DMS53 (cell line): ENCODE data around the gene VTI1A.

Experiments
- DNase-seq: peaks from one replicate; lab custom pipeline; 2025; lab: John Stamatoyannopoulos, UW

VTI1A gene

DNA sequence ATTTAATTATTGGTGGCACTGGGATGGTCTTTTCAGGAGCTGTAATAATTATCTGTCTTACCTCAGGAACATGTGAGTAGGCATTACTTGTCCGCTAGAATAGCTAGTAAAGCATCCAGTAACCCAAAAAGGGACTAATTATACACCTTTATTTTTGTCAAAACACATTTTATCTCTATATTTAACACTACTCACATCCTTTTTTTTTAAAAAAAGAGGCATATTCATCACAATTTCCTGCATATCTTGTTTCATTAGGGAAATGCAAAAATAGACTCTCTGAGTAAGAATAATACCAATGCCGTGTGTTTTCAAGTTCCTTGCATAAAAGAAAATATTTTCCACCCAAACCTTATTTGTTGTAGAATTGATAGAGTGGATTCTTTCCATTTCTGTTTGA lies 99.5 kb downstream of the VTI1A start:
- DNase-seq, result no peak

DNA sequence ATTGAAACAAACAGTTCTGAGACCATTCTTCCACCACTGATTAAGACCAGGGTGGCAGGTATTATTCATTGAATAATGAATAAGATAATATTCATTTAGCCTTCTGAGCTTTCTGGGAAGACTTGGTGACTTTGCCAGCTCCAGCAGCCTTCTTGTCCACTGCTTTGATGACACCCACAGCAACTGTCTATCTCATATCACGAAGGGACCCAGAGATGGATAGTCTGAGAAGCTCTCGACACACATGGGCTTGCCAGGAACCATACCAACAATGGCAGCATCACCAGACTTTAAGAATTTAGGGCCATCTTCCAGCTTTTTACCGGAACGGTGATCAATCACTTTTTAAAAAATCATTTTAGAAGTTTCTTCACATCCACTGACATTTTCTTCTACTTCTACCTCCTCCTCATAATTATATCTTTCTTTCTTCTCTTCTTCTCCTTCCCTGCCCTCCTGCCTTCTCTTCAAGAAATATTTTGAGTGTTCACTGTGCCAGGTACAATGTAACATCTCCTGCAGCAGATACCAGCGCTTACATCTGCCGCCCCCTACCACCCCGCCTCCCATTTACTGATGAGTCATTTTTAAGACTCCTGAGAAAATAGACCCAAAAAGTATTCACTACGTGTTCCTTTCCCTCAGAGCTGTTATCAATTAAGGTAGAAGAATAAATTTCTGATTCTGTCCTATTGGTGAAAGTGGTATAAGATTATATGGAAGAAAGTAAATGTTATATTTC lies 101.7 kb downstream of the VTI1A start:
- DNase-seq, result no peak

DNA sequence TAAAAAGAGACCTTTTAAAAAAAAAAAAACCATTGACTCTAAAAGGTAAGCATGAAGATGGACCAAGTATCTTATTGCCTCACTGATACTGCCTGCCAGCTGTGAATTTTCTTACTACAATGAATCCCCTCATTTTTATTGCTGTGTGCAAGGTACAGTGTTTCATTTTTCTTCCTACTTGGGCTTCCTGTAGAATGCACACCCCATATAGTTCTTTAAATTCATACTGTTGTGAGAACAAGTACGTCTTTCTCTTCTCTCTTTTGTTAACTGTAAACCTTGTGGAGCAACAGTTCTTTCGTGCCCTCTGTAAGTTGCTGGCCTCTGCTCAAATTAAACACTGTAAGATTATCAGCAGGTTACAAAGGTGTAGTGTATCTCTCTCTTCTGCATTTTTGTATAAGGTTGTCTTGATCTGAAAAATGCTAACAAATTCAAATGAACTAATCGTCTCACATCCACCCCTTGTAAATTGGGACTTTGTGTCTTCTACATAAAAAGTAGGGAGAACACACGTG lies 105.6 kb downstream of the VTI1A start:
- no peak for DNase-seq

DNA sequence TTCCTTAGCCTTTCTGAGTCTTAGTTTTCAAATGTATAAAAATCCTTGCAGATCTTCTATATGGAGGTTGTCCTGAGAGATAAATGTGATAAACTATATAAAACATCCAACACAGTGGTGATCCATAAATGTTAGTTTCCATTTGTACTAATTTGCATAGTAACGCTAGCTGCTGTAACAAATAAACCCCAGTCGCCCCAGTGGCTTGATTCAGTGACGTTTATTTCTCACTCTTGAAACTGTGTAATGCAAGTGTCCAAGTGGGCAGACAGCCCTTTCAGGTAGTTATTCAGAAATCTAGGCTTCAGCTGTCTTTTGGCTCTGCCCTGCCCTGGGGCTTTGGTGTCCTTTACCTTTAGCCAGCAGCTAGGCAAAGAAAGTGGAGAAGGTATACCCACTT lies 106.3 kb downstream of the VTI1A start:
- DNase-seq, result no peak

DNA sequence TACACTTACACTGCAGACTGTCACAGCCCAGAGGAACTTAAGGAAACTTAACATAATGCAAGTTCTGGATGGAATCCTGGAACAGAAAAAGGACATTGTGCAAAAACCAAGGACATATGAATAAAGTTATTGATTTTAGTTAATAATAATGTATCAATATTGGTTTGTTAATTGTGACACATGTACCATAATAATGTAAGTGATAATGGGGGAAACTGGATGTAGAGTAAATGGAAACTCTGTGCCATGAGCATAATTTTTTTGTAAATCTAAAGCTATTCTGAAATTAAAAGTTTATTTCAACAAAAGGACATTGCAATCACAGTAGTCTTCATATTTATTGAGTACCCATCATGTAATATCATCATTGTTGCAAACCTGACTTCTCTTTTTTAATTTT lies 107.2 kb downstream of the VTI1A start:
- no peak for DNase-seq

DNA sequence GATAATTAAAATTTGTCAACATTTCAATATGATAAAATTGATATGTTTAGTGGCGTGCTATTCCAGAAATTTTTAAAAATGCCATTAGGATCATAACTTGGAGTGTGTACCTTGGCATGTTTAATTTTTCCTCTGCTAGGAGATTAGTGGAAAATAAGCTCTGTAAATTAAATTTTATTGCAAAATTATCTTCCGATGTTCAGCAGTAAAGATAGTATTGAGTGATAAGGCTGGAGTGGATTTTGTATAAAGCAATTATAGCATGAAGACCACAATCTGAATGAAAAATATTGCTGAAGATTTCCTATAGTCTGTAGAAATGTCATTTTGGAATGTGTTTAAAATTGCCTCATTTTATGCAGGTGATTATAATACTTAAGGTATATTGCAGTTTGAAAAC lies 110.2 kb downstream of the VTI1A start:
- no peak for DNase-seq

DNA sequence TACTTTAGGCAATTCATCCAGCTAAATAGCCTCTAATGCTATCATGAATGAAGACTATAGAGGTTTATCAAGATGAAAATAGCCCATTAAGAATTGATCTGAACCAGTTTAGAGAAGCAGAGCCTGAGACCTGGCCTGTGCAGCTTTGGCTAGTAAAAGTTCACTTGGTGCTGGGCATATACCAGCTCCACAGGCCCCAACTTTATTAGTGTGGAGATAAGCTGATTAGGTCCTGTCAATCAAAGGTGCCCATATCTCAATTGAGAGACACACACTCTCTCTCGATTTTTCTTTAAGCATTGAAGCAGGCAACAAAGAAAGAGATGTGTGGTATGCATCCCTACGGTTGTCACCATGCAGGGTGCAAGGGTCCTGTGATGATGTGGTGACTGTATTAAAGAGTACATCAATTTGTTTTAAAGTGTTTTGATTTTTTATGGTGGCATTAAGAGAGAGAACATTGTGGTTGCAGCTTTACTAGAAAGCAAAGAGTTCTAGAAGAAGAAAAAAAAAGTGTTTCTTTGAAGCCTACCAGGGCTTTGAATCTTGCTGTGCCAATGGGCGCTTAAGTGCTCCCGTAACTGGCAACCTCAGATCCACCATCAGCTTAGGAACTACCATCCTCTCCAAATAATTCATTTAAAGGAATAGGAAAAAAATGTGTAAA lies 111.6 kb downstream of the VTI1A start:
- no peak for DNase-seq

DNA sequence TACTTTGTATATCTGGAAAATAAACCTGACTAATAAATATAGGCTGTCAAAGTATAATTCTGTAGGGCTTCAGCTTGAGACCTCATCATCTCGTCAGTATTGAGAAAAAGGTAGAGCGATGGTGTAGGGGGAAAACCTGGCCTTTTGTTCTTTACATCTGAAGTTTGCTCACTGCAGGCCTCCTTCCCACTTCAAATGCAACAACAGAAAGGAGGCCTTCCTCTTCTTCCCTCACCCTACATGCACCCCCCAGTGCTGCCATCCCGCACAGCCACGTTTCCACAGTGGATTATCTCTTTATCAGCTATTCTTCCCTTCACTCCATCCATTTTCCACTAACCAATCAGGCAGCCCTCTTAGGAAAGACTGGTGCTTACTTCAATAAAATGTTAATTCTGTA lies 112.3 kb downstream of the VTI1A start:
- no peak for DNase-seq

DNA sequence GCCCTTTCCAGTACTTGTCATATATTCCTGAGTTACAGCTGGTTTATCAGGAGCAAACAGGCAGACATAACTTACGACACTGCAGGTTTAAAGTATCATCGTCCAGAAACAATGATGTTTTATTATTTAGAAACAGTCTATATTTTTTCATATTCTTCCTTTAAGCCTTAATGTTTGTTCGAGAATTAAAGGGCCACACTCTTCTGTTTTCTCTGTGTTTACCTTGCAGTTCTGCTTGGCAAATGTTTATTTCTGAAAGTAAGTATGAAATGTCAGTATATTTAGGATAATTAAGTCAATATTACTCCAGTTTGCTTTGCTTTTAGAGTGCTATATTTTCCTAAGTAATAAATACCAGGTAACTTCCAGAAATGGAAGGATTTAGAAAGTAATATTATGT lies 115.1 kb downstream of the VTI1A start:
- DNase-seq, result peak; percentile 52

DNA sequence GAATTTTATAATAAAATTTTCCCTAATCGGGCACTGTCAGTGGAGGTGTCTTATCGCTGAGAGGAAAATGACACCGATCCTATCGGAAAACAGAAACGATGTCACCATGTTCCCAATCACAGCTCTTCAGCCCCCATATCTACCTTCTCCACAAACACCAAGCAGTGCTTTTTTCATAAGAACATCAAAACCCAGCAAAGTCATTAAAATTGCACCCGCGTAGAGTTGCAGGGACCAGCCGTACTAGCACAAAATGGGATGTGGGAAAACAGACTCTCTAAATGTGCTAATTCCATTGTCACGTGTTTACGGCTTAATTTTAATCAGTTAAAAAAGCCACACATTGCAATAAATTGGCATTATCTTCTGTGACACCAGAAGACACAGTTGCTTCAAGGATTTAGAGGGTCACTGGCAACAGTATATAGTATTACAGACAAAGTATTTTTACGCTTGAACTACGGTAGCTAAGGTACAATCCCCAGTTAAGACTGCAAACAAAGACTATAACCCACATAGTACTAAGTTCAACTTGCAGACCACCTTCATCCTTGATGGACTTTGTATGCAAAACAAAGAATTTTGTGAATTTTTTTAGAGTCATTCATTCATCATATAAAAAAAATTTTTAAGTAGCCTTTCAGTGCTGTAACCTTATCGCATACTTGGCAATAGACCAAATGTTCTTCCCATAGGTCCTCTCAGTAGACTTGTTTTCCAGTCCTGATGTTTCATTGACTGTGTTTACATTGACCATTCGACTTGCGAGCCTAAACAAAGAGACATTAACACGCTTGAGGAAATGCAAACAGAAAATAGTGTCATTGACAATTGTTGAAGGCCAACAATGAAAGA lies 116.0 kb downstream of the VTI1A start:
- peak; percentile 98 for DNase-seq

DNA sequence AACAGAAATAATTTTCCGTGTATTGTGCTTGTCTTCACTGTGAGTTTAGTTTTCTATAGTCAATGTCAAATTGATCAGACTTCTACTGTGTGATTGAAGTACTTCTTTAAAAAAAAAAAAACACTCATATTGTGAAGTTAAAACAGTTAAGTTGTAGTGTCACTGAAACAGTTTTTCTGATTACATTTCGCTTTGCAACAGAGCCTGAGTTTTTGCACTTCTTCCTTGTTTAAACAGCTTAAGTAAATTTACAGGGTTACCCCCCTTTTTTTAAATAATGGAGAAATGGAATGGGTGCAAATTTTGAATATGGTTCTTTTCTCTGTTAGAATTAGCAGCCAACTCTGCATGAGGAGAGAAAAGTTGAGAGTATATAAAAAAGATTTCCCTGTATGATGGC lies 117.3 kb downstream of the VTI1A start:
- DNase-seq, result peak; percentile 46

DNA sequence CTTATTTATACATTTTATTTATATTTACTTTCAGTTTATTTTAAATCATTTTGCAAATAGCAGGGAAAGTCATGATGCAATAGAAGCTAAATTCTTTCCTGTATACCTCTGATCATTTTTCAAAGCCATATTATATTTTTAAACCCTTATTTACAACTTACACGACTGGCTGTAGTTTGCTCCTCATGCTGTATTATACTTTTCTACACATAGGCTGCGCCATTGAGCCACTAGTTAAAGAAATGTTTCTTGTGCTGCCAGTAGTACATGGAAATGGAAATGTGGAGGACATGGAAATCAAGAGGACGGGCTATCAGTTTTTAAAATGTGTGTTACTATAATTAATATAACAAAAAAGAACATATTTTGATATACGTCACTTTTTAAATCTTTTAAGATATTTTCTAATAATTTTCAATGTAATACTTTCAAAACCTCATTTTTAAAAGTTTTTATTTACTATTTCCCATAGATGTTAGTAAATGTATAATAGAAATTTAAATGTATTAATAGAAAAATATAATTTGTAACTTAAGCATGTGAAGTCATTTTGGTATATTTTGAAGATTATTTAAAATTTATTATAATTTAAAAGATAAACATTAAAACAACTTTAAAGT lies 118.5 kb downstream of the VTI1A start:
- DNase-seq, result peak; percentile 86

DNA sequence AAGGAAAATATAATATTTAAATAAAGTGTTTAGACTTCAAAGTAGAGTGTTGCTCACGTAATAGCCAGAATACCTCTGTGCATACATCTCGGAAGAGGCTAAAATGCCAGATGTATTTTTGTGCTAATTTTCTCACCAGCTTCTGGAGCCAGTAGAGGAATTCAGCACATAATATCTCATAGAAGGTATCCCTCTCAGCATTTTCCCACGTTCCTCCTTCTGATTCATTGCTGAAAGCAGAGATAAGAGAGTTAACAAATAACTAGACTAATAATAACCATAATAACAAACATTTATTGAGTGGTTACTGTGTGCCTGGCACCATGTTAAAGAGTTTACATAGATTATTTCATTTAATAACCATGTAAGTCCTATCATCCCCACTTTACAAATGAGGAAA lies 123.6 kb downstream of the VTI1A start:
- no peak for DNase-seq

DNA sequence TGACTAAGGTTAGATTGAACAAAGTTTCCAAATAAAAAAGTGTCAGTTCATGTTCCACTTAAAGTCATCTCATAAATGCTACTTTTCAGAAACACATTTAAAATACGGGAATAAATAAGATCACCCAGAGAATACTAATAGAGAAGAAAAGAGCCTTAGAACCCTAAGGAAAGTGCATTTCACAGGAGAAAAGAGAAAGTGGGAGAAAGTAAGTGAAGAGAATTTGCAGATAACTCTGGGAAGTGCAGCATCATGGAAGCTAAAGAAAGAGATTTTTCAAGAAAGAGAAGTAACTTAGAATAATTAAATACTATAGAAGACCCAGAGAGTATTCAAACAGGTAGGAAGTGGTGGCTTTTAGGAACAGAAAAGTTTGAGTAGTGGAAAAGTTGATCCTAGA lies 132.6 kb downstream of the VTI1A start:
- no peak for DNase-seq

DNA sequence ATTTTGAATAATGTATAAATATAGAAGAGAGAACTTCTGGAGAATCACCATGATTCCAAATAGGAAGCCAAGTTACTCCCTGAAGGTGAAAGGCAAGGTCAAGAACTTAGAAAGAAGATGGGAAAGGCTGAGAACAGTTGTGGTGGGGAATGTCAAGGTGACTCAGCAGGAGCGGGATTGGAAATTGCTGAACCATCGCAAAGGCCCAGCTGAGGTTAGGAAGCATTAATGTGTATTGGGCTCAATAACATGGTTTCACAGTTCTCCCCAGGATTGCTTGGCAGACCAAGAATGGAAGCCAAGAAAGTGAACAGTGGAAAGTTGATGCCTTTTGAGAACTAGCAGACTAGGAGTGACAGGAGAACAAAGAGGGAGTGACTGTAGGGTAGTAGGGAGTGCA lies 133.3 kb downstream of the VTI1A start:
- DNase-seq, result no peak

DNA sequence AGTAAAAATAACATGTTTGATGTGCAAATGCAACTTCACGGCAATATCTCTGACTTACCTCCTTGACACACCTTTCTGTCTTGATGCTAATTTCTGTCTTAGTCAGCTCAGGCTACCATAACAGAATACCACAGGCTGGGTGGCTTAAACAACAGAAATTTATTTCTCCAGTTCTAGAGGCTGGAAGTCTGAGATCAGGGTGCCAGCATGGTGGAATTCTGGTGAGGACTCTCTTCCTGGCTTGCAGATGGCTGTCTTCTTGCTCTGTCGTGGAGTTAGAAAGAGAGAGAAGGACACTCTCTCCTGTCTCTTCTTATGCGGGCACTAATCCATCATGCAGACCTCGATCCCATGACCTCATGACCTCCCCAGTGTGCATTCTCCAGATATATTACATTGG lies 134.9 kb downstream of the VTI1A start:
- DNase-seq, result no peak

DNA sequence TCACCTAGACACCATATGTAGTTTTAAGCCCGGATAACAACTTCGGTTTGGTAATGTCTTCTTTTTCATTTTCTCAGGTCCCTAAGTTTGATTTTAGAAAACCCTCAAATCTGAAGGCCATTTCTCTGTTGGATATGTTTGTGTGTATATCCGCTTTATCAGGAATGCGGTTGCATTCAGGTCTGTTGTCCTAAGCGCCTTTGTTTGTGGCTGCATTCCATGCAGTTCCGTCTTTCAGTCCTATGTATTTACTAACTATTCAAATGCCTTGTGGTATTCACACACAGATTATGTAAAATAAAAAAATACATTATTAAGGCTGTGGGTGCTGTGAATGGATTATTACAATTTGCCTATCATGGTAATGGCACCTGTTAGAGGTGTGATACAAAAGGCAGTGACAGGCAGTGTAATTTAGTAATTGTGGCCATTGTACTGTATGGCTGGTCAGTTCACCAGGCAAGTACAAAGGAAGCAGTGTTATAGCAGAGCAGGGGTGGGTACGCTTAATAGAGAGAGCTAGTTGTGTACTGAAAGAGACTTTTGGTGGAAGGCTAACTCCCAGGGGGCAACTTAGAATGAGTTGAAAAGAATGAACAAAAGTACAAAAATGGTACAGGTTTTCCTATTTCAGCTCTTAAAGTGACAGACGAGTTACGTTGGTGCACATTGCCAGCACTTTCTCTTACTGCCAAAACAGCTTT lies 136.4 kb downstream of the VTI1A start:
- DNase-seq, result no peak

DNA sequence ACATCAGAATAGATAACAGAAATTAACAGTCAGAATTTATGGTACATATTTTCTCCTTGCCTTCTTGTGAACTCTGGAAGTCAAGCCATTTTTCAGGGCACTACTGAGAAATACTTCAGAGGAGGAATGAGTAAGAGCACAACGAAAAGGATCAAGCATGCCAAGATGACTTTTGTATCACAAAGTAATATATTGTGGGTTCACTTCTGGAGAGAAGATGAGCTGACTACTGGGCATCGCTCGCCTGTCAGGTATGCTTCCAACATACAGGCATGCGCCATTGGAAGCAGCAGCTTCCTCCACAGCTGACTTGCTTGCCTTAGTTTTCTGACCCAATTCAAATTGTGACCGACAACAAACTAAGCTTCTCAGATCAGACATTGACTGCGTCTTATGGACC lies 137.3 kb downstream of the VTI1A start:
- no peak for DNase-seq

DNA sequence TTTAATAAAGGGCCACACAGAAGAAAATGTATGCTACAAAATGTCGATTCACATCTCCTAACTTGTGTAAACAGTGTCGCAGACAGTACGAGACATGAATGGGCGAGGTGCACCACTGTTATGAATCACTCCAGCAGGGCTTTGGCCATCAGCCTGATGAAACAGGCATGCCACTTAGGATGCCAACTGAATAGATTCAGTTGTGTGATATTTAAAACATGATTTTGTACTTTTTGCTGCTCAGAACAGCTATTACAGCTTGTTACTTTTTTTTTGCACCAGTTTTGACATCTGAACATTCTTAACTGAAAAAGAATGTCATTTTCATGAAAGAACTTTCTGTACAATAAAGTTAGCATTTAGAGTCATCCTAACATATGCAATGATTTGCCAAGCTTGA lies 138.1 kb downstream of the VTI1A start:
- DNase-seq, result no peak

DNA sequence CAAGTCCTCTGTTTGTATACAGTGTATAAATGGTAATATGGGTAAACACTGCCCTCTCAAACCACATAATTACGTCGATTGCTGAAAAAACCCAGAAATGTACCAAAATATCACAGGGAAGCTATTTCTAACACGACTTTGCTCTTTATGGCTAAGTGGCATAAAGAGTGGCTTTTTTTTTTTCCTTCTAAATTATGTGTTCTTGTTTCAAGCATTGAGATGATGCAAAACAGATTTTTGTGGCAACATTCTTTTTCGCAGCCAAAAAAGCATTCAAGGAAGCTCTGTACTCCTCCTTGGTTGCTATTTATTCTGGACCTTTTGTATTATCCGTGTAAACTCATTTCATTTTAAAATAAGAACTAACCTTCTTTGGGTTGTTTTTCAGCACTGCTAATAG lies 138.9 kb downstream of the VTI1A start:
- no peak for DNase-seq

DNA sequence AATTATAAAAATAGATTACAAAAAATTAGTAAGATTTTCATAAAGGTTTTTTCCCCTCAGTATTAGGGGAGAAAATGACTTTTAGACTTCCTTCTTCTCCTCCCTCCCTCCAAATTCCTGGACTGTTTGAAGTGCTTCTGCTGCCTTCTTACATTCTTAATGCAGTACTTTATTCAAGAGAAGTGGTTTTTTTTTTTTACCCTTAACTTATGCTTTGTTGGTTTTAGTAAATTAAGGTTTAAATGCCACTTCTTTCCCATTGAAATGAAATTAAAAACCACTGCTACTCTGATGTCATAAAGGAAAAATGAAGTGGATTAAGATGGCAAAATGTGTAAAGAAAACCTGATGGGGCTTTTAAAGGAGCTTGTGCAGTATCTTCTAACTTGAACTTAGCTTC lies 140.7 kb downstream of the VTI1A start:
- DNase-seq, result no peak
